Stimulated activated CD8-positive, alpha-beta memory T cell treated with anti-CD3 and anti-CD28 coated beads, Interleukin-7, amount 100 ng/mL, for 4 hours (primary cell): ENCODE measurements around the gene CTRL.

Source experiments
- DNase-seq, 2 donors: peaks; one replicate each; pipeline ENCODE4 v3.0.0-alpha.2; 2020; ENCODE audit warnings: low read depth in 2 of 2

The CTRL gene

DNA sequence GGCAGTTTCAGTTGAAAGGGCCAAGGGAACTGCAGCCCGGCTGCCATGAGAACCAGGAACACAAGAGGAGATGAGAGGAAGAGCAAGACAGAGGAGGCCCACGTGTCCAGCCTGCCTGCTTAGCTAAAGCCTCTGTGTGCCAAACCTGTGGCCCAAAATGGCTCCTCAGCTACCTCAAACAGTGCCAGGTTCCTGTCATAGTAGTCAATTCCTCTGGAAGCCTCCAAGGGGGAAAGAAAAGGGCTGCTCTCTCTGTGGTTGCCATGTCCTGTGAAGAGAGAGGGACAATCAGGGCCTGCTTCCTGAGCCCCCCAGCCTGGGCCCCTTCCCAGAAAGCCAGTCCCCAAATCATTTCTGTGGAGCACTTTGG is 31.6 kb upstream of the CTRL start:
- DNase-seq, result no peak

DNA sequence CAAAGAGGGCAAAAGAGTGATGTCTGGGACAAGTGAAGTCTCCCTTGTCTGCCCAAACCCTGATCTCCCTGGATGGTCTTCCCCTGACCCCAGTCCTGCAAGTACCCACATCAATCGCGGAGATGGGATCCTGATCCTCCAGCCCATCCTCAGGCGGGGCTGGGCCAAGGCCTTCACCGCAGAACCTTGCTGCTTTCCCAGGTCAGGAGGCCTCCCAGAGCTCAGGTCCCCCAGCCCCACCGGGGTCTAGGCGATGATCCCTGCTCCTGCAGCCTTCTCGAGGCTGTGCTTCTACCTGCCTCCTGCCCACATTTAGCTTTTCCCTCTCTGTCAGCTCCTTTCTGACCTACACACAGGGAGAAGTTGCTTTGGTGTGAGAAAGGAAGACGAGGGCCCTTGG is 30.5 kb upstream of the CTRL start:
- DNase-seq, result no peak

DNA sequence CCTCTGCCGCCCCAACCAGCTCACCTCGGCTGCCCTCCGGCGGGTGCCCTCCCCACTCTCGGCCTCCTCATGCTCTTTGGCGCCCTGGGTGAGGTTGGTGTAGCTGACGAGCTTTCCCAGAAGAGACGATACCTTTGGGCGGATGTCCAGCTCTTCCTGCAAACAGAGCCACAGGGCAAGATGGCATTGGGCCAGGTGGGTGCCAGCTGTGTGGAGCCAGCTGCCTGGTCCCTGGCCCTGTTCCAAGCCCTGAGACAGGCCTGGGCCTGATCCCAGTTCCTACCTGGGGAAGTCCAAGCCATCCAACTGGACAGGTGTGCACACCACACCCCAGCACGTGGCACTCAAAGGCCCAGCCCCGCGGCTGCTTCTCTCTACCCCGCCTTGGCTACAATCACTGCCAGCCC is 29.9 kb upstream of the CTRL start:
- DNase-seq, result no peak

DNA sequence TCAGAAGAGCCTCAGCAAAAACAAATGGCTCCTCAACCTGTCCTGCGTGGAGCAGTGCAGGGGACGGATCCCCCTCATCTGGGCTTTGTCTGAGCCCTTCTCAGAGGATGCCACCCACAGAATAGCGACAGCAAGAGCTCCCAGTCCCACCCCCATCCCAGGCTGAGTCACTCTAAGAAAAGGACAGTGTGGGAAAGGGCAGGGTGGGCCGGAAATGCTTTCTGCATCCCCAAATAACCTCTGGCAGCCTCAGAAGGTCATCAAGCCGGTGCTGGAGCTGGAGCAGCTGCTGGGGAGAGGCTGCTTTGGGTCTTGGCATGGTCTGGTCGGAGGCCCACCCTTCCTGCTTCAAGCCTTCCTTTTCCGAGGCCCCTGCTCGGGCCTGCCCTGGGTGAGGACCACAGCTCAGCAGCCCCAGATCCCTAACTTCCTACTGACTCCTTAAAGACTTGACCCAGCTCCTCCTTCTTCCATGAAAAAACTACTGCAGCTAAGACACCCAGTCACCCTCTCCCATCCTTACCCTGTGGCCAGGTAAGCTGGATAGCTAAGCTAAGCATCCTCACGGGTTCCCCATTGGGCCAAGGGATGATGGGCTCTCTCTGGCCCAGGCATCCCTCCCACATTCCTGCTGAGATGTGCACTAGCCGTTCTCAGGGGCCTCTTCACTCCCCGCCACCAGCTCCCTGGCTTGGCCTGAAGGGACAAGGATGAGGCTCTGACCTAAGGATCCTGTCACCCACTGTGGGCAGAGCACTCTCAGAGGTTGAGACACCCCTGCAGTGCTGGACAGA is 28.1 kb upstream of the CTRL start:
- no peak for DNase-seq

DNA sequence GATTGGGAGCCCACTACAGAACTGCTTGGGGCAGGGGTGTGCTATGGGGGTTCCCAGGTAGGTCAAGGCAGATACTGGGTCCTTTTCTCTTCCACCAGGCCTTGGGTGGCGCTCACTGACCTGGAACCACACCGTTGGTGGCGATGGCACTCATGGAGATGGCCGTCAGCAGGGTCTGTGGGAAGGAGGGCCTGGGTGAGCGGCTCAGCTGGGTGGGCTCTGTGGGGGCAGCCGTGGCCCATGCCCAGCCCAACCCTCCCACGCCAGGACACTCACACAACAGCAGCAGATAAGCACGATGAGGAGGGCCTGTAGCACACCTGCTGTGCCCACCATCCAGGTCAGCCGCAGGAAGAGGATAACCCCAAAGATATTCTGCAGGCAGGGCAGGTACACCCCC is 26.0 kb upstream of the CTRL start:
- DNase-seq, result no peak

DNA sequence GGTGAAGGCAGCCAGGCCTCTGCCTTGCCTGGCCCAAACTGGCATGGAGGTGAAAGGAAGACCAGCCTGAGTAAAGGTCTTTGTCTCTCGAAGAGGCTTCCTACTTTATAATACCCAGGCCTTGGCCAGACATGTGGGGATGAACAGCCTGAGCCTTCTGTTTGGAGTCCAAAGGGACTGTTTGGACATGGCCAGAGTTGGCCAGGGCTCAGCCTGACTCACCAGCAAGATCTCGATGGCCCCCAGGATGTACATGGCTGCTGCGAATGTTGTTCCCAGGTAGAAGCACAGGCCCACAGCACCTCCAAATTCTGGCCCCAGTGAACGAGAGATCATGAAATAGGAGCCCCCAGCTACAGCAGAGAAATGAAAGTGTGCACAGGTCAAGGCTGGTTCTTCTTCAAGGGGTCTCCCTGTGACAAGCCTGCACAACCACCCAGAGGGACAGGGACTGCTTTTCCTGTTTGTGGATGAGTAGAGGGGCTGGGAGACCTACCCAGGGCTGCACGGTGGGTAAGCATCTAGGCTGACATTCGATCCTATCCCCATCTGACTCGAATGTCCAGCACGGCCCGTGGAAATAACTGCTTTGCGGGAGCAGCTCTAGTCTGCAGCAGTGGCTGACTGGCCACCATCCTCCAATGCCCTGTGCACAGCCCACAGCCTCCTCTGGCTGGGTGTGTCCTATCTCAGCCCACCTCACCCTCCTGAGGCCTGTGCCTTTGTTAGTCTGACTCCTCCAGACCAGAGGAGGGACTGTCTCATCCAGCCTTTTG is 22.9 kb upstream of the CTRL start:
- no peak for DNase-seq

DNA sequence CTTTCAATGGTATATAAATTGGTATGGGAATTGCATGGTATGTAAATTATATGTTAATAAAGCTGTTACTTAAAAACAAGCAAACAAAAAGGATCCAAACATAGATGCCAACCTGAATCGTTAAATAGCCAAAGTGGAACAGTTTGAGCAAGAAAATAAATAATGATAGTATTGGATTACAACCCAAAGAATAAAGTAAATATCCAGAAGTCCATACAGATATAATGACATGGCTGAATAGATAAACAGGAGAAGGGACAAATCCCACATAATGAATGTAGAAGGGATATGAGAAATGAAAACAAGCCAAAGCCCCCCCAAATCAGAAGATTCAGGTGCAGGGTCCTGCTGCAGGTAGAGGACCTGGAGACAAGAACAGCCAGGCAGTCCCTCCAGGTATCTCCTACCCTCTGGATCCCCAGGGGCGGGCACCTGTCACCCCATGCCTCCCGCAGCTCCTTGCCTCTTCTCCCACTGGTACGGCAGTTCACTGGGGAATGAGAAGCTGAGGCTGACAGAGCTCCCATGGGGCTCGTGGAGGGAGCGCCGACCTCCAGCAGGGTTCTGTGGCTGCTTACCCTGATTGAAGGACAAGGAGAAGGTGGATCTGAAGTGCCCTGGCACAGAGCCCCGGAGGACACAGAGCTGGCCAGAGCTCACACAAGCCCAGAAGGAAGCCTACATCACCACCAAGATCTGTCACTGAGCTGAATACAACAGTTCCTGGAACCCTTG is 22.1 kb upstream of the CTRL start:
- no peak for DNase-seq

DNA sequence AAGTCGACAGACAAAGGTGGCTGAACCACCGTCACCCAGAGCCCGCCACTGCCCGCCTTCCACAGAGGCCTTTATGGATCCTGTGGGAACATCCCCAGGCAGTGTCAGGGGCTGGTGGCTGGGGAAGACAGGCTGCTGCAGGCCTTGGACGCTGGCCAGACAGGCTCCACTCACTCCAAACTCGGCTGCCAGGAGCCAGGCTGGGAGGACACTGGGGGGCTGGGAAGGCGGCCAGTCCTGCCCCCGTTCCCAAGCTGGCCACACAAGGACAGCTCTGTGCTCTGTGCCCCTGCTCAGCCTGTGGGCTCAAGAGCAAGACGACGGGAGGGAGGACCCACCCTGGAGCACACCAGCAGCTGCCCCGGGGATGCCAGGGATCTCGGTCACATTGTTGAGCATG is 19.8 kb upstream of the CTRL start:
- DNase-seq, result no peak

DNA sequence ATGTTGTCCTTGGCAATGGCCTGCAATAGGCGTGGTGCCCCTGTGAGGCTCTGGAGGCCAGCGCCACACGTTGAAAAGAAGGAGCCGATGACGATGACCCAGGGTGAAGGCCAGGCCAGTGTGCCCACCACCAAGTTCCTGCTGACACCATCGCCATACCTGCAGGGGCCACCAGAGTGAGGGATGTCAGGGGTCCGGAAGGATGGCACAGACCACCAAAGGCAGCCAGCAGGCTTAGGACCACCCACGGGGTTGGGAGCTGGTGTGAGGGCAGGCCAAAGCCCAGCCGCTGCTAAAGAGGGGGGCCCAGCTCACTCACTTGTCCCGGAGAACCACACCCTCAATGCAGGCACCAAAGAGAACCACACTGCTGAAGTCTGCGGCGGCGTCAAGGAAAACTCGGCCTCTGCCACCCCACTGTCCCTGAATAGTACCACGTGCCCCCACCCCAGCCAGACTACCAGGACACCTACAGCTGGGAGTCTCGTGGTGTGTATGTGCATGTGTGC is 18.7 kb upstream of the CTRL start:
- DNase-seq, result no peak

DNA sequence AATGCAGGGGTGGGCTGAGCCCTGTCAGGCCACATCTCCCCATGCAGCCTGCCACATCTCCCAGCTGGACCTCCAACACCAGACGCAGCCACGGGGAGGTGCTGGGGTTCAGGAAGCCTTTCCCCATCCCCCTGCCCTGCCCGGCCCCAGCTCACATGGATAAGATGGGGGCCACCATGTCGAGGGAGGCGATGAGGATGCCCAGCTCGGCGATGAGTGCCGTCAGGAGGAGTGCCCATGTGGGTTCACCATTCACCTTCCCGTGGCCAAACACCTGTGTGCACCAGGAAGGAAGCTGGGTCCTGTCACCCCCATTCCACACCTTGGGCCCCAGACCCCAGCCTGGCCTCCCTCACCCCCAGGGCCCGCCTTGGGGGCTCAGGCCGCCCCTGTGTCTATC is 18.0 kb upstream of the CTRL start:
- DNase-seq, result no peak

DNA sequence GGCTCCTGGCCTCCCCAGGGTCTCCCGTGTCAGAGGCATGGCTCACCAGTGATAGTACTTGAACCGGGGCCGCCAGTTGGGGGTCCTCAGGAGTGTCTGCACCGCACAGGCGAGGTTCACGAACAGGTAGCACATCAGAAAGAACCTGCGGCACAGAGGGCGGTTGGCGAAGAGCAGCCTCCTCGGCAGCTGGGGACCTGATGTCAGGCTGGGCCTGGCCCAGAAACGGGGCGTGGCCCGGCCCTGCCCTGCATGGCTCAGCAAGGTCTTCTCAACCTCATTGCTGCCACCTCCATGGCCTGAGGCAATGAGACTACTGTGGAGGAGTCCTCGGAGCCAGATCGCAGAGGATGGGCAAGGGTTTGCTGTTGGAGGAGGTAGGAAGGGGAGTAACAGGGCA is 16.4 kb upstream of the CTRL start:
- no peak for DNase-seq

DNA sequence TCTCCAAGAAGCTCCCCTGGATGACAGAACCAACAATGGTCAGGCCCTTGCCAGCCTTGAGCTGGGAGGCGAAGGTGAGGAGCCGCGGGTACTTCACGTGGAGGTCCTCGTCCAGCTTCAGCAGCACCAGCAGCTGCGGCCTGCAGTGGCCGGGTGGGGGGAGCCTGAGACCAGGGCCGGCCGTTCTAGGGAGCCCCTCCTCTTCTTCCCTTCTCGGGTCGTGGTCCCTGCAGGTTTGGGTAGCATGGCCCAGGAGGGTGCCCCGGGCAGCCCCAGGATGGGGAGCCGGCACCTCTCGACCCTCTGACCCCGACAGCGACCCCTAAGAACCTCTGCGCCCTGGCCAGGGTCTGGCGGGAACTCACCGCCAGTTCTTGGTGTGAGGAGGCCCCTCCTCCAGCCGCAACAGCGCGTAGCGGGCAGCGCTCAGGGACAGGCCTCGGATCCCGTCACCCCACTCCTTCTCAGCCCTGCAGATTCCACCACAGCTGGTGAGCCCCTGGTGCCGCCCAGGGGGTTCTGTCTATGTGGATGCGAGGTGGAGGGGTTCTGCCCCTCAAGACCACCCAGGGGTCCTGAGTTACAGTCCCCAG is 15.4 kb upstream of the CTRL start:
- no peak for DNase-seq

DNA sequence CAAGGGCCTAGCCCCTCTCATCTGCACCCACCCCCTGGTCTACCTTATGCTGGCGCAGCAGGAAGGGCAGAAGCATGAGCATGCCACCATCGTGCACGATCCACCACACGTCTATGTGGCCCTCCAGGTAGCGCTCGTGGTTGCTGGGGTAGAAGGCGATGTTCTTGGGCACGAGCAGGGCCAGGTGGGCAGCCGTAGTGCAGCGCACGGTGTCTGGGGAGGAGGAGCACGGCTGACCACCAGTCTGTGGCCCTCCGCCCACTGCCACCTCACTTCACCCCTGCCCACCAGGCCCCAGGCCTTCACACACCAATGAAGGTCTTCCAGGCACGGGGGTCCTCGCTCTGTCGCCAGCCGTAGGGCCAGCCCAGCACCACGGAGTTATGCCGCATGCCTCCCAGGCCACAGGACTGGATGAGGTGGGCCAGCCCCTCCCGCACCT is 14.5 kb upstream of the CTRL start:
- DNase-seq, result no peak

DNA sequence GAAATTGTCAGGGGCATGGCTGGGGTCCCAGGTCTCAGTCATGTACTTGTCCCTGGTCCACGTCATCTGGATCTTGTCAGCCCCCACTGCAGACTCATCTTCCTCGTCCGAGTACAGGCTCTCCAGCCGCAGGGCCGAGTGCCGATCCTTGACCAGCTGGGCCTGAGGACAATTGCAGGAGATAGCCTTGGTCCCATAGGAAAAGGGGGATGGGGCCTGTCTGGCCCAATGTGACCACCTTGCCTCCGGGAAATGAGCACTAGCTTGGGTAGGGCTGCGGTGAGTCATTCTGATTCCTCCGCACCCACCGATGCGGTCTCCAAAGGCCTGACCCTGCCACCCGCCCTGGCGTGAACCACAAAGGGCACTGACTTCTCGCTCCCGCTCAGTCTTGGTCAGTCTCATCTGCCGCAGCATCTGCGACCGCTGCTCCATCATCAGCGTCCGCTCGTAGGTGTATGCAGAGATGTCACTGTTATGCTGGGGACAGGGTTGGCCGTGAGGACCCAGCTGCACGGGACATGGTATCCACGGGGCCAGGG is 13.8 kb upstream of the CTRL start:
- DNase-seq, result no peak

DNA sequence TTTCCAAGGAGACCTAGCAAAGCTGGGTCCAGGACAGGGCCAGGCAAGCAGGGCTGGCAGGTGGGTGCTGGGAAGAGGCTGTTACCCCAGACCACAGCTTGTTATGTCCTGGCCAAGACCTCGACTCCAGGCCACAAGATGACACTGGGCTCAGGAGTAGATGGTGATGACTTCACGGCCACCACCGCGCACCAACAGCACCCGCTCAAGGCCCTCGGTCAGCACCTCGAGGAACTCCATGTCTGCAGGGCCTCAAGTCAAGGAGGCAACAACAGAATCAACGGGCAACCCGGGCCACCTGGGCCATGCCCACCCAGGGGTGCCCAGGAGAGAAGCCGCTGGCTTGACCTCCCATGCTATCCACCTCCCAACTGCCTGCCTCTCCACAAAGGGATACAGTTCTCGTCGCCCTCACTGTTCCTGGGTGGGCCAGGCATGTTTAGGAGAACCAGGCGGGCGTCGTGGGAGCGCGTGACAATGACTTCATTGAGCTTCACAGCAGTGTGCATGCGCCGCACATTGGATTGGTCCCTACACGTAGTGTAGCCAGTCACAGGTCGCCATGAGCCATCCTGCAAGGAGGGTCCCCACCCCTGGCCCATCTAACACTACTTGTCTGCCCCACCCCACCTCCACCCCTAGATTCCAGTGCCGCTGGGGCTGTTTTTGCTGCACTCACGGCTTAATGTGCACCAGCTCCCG is 13.2 kb upstream of the CTRL start:
- no peak for DNase-seq

DNA sequence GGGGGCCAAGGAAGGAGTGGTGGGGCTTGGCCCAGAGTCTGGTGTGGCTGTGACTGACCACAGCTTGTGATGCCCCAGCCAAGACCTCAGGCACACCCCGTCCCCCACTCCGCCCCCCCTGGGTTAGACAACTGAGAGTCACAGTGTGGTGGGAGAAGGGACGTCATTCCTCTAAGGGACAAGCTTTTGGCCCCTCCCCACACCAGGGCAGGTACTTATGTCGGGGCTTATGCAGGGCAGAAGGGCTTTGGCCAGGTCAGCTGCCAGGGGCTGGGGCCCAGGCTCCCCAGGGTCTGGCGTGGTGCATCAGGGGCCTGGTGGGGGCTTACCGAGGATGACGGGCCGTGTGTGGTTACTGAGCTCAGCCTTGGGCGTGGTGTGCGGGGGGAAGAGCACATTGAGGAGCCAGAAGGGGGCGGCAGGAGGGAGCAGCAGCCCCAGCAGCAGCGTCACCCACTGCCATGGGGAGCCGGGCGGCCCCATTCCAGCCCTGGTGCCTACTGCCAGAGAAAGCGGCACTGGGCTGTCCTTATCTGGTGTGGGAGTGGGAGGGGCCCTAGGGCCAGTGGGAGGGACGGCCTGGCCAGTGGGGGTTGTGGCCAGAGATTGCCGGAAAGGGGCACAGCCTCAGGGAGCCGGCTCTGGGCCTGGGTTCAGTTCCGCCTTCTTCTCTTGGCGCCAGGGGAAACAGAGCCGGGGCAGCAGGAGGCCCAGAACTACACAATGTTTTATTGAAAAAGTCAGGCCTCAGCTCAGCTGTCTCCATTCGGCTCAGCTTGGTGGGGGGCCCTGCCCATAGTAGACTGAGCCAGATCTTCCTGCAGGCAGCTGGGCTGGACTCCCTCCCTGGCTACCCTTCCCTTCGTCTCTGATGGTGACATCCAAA is 12.2 kb upstream of the CTRL start, which contains the start of gene LCAT:
LCAT (minus strand) TSS at position 502 of the 886 bp plus-strand sequence; CDS start at position 483, 19 bp downstream.
- no peak for DNase-seq

DNA sequence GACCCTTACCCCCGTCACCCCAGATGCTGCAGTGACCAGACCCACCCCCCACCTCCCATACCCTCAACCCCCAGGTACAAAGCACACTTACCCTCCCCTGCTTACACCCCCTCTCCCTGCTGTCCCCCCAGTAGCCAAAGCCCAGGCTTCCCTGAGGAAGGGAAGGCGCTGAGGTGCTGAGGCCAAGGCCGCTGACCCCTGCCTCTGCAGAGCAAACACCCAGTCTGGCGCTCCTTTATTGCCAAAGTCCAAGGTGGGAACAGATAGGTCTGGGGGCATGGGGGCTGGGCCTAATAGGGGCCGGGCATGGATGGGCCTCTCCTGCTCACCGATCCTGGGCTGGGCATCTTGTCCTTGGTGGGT is 11.6 kb upstream of the CTRL start:
- no peak for DNase-seq

DNA sequence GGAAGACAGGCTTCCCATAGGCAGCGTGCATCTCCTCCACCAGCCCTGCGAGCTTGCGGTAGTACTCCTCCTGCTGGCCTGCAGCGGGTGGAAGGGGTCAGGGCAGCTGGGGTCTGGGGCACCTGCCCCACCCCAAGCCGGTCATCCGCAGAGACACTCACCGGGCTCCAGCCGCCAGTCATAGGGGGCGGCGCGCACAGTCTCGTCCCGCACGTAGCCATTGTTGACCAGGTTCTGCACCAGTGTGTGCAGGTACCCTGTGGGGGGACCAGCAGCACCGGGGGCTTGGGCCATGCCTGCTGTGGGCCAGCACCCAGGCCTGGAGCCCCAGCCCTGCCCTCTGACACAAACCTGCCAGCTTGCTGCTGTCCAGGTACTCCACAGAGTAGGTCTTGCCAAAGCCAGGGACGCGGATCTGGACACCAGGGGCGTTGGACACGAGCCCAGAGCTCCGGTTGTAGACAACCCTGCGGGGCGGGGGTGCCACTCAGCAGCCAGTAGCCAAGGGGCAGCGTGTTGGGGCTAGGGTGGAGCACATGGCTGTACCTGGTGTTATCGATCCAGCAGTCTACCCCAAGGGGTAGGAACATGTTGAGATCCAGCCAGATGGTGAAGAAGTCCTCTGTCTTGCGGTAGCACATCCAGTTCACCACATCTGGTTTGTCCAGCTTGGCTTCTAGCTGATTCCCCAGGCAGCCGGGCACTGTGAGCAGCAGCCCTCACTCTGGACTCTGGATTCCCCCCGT is 11.0 kb upstream of the CTRL start:
- no peak for DNase-seq

DNA sequence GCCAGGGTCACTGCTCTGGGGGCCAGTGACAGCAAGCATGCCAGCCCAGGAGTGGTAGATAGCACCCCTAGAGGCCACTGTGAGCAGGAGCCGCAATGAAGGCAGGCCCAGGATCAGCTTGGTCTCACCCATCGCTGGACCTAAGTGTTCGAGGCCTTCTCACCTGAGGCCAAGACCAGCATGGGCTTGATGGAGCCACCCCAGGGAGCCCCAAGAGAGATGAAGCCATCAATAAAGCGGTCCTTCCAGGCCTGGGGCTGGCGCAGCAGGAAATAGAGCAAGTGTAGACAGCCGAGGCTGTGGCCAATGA is 10.5 kb upstream of the CTRL start:
- no peak for DNase-seq
